Astrocyte of the cerebellum (primary cell): Measurements from ENCODE around the gene LURAP1L.

Experiments used
- DNase-seq: peaks from one replicate; pipeline ENCODE4 v3.0.0-alpha.2; 2011; ENCODE audit warnings: low read depth
- H3K4me3 ChIP-seq: 2 replicates; pipeline ENCODE4 v1.5.1; 2011; ENCODE audit warnings: mild to moderate bottlenecking, low read depth, low read length, moderate library complexity
- in situ Hi-C: cut with HindIII; loops from 2 replicates; pipeline ENCODE4 v1.10.0; 2017; ENCODE audit warnings: low sequenced_read_pairs
- TF ChIP-seq, protein P1 (sequence below): IDR thresholded peaks from 2 replicates; pipeline ENCODE4 v1.5.1; 2012; ENCODE audit warnings: low read length, low read depth, moderate library complexity, mild to moderate bottlenecking; ENCODE audit errors: missing control alignments

The LURAP1L gene

GRCh38 chr9:12771891-12772290, 2.9 kb upstream of the LURAP1L start:
- TF ChIP-seq, protein P1, sequence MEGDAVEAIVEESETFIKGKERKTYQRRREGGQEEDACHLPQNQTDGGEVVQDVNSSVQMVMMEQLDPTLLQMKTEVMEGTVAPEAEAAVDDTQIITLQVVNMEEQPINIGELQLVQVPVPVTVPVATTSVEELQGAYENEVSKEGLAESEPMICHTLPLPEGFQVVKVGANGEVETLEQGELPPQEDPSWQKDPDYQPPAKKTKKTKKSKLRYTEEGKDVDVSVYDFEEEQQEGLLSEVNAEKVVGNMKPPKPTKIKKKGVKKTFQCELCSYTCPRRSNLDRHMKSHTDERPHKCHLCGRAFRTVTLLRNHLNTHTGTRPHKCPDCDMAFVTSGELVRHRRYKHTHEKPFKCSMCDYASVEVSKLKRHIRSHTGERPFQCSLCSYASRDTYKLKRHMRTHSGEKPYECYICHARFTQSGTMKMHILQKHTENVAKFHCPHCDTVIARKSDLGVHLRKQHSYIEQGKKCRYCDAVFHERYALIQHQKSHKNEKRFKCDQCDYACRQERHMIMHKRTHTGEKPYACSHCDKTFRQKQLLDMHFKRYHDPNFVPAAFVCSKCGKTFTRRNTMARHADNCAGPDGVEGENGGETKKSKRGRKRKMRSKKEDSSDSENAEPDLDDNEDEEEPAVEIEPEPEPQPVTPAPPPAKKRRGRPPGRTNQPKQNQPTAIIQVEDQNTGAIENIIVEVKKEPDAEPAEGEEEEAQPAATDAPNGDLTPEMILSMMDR: no peak
- no peak for DNase-seq
- H3K4me3 ChIP-seq: no peak overlapping the region
- in situ Hi-C loops: no loop called here

GRCh38 chr9:12773562-12773961, 1.3 kb upstream of the LURAP1L start:
- in situ Hi-C loops: no loop called here
- no peak overlapping the region for H3K4me3 ChIP-seq
- DNase-seq: no peak
- TF ChIP-seq, protein P1: no peak

DNA sequence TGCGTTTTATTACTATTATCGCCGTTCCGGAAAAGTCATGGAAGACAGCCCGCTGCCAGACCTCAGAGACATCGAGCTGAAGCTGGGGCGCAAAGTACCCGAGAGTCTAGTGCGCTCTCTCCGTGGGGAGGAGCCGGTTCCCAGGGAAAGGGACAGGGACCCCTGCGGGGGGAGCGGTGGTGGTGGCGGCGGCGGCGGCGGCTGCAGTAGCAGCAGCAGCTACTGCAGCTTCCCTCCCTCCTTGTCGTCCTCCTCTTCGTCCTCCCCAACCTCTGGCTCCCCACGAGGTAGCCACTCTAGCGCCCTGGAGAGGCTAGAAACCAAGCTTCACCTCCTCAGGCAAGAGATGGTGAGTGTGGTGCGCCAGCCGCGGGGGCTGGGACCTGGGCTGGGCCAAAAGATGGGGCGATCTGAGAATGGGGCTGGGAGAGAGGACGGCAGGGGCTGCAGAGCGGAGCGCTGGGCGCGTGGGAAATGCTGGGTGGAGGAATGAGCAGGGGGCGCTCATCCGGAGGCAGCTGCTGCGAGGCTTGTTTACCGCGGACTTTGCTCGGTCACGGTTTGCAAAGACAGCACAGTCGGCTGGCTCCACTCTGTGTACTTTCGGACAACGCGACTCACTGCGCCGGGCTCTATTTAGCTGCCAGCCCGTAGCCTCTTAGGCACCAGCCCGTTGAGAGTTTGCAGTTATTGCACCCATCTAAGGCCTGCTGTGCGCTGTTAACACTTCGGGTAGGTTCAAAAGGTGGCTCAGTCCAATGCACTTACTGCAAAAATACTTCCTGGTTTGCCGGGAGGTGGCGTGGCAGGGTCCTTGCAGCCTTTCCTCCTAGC, 1.1 kb downstream of the LURAP1L start:
- in situ Hi-C loops: no loop called here
- H3K4me3 ChIP-seq: peak overlapping the region; percentile 81
- DNase-seq: peak; percentile 53
- TF ChIP-seq, protein P1: peak; percentile 55

GRCh38 chr9:12776513-12777055, 1.8 kb downstream of the LURAP1L start:
- TF ChIP-seq, protein P1: no peak
- H3K4me3 ChIP-seq: peak overlapping the region; percentile 81
- in situ Hi-C loops: no loop called here
- no peak for DNase-seq

- TF ChIP-seq, protein P1: no peak
- H3K4me3 ChIP-seq: no peak overlapping the region
- in situ Hi-C loops: no loop called here
- no peak for DNase-seq
Observed at GRCh38 chr9:12777121-12778022, 2.6 kb downstream of the LURAP1L start.

DNA sequence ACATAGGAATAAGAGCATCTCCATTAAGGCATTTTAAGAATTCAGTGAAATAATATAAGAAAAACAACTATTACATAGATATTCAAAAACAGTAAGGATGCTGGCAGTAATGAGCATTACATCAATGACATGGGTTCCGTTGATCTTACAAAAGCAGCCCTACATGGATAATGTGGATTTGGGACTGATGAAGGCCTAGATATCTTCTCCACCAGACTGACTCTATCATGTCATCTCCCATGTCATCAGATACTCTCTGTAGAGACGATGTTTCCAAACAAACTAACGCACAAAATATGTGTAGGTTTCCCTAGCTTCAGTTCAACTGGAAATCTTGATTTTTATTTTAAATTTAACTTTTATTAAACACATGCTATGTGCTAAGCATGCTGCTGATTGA, 3.6 kb downstream of the LURAP1L start:
- no peak for DNase-seq

More for the DNA sequence above, 3.6 kb downstream of the LURAP1L start:
- TF ChIP-seq, protein P1: no peak
- H3K4me3 ChIP-seq: no peak overlapping the region
- in situ Hi-C loops: no loop called here
